Caco-2 (cell line): ENCODE measurements around the gene SEMA4A. TPM values are rescaled to one million over a fixed set of nuclear protein-coding genes. Genes with fewer than 3 reads are reported as not detected.
"Not testable (repeated sequence)": the region's sequence is repeated elsewhere in the genome, so short reads cannot be mapped to it uniquely, and the experiment has no call there.

Source experiments
- BruUV-seq: library from RNA; stranded (reverse); fragments of 400-500 nt; replicated peaks from 2 replicates; lab custom pipeline; 2021; lab: Mats Ljungman, UMichigan
- CTCF ChIA-PET: fragments of 300-600 bp; sonication (Branson Sonifier 250); formaldehyde crosslinking; loops from one replicate; lab custom pipeline; 2022; ENCODE audit warnings: antibody characterized with exemption; lab: Charles Lee
- POLR2A ChIA-PET: fragments of 300-600 bp; sonication (Branson Sonifier 250); formaldehyde crosslinking; loops from one replicate; lab custom pipeline; 2022; ENCODE audit warnings: antibody characterized with exemption; lab: Charles Lee
- DNase-seq, 2 experiments: peaks; one replicate each; pipeline versions ENCODE4 v3.0.0 to v3.0.0-alpha.2; 2020 to 2022
- H3K27me3 ChIP-seq: replicated peaks from 2 replicates; pipeline ENCODE4 v1.6.0; 2011; ENCODE audit warnings: low read length; ENCODE audit not compliant: control insufficient read depth, insufficient read depth
- H3K36me3 ChIP-seq: 2 replicates; pipeline ENCODE4 v1.5.1; 2011; ENCODE audit warnings: low read length; ENCODE audit not compliant: control insufficient read depth, insufficient read depth
- H3K4me1 ChIP-seq: fragments of 250-450 bp; sonication (Bioruptor Pico); 2 replicates; pipeline ENCODE4 v1.5.1; 2020; ENCODE audit warnings: mild to moderate bottlenecking
- H3K4me3 ChIP-seq: 2 replicates; pipeline ENCODE4 v1.5.1; 2011; ENCODE audit warnings: low read depth, mild to moderate bottlenecking, control low read depth, low read length
- H3K9me3 ChIP-seq: fragments of 250-450 bp; sonication (Bioruptor Pico); 2 replicates; pipeline ENCODE4 v1.5.1; 2020; ENCODE audit warnings: mild to moderate bottlenecking, moderate library complexity
- H3K27ac Mint-ChIP-seq: one replicate; pipeline ENCODE4 v1.8.0; 2022; ENCODE audit warnings: mixed read lengths; ENCODE audit not compliant: unreplicated experiment
- H3K27me3 Mint-ChIP-seq: one replicate; pipeline ENCODE4 v1.8.0; 2022; ENCODE audit warnings: mixed read lengths; ENCODE audit not compliant: insufficient read depth, unreplicated experiment
- H3K36me3 Mint-ChIP-seq: one replicate; pipeline ENCODE4 v1.8.0; 2022; ENCODE audit warnings: mild to moderate bottlenecking, mixed read lengths; ENCODE audit not compliant: insufficient read depth, unreplicated experiment
- H3K4me1 Mint-ChIP-seq: one replicate; pipeline ENCODE4 v1.8.0; 2022; ENCODE audit warnings: low read depth, mixed read lengths; ENCODE audit not compliant: unreplicated experiment
- H3K4me3 Mint-ChIP-seq: one replicate; pipeline ENCODE4 v1.8.0; 2022; ENCODE audit warnings: mild to moderate bottlenecking, moderate library complexity, mixed read lengths; ENCODE audit not compliant: unreplicated experiment
- H3K9me3 Mint-ChIP-seq: one replicate; pipeline ENCODE4 v1.8.0; 2022; ENCODE audit warnings: mixed read lengths; ENCODE audit not compliant: unreplicated experiment
- intact Hi-C: fragments of 100-400 bp; cut with micrococcal nuclease; formaldehyde crosslinking; loops from one replicate; pipeline ENCODE4 v1.10.0; 2022; ENCODE audit not compliant: unreplicated experiment
- total RNA-seq: library from RNA; stranded (reverse); gene quantifications from 2 replicates; pipeline ENCODE4 v1.2.3, GENCODE V29; 2022
- TF ChIP-seq, protein P1 (sequence below), 2 experiments: fragments of 200-600 bp in 1 of 2; IDR thresholded peaks; 1 replicate in 1 of 2; 2 replicates in 1 of 2; pipeline versions ENCODE4 v1.5.1 to v1.8.0; 2011 to 2022; ENCODE audit warnings: antibody characterized with exemption in 1 of 2, control low read depth in 1 of 2, inconsistent platforms in 1 of 2, low read depth in 1 of 2, low read length in 1 of 2, mild to moderate bottlenecking in 1 of 2, moderate library complexity in 1 of 2; ENCODE audit not compliant: insufficient read depth in 1 of 2, severe bottlenecking in 1 of 2, unreplicated experiment in 1 of 2

The SEMA4A gene
- total RNA-seq, 1 experiment from 2014 or later = 0.52 TPM

DNA sequence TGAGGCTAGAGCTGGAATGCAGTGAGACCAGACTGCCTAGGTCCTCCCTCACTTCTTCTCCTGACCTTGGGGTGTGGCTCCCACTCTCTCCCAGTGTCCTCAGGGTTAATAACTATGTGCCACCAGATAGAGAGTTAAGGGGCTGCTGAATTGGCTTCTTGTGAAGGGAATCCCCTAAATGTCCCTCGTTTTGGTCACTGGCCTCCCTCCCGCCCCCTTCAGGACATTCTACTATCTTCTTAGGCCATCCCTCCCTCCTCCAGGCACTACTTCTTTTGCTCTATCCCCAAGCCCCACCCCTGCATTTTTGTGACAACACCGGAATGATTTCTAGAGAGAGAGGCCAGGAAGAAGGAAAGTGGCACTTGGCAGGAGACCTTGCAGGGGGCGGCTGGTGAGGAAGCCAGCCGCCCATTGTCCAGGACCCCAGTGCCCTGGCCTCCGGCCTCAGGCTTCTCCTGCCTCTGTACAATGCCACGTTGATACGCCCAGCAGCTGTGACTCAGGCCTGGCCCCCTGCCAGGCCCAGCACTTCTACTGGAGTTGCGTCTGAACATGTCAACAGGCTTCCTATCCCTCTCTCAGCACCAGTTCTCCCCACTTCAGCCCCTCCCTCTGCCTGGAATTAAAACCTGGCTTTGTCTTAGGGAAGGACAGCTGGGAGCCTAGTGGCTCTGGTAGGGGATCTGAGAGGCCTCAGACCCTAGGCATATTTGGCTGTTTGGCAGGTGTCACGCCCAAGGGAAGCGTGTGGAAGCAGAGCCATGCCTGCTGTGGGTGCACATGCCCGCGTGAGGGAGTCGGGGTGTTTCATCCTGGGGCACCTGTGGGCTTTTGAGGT is 29.8 kb upstream of the SEMA4A start:
- Mint-ChIP-seq H3K27me3 (no peaks in the 10 kb centered on the region), H3K9me3 (no peaks in the 10 kb centered on the region), H3K4me1 (peaks cover 47% of the 10 kb centered on the region), H3K4me3 (peak overlapping the region; percentile 31), H3K36me3 (peaks cover 47% of the 10 kb centered on the region), H3K27ac (peak overlapping the region; percentile 92)
- POLR2A ChIA-PET = interaction anchor here (0.5 kb wide), 1 partner anchor 110 kb away, joined by 4 read pairs; no protein-coding TSS in a partner anchor
- Histone ChIP-seq H3K36me3 (peaks cover 4% of the 10 kb centered on the region), H3K27me3 (no peaks in the 10 kb centered on the region), H3K4me1 (peaks cover 82% of the 10 kb centered on the region), H3K4me3 (no peak overlapping the region), H3K9me3 (no peaks in the 10 kb centered on the region)
- TF ChIP-seq, protein P1, sequence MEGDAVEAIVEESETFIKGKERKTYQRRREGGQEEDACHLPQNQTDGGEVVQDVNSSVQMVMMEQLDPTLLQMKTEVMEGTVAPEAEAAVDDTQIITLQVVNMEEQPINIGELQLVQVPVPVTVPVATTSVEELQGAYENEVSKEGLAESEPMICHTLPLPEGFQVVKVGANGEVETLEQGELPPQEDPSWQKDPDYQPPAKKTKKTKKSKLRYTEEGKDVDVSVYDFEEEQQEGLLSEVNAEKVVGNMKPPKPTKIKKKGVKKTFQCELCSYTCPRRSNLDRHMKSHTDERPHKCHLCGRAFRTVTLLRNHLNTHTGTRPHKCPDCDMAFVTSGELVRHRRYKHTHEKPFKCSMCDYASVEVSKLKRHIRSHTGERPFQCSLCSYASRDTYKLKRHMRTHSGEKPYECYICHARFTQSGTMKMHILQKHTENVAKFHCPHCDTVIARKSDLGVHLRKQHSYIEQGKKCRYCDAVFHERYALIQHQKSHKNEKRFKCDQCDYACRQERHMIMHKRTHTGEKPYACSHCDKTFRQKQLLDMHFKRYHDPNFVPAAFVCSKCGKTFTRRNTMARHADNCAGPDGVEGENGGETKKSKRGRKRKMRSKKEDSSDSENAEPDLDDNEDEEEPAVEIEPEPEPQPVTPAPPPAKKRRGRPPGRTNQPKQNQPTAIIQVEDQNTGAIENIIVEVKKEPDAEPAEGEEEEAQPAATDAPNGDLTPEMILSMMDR (IDR thresholded peaks at IDR 0.05; ENCODE audit: insufficient read depth in 1 of 2, low read depth in 1 of 2, low read length in 1 of 2, severe bottlenecking in 1 of 2, unreplicated experiment in 1 of 2) = peak in 1 of 2 experiments; percentile 17
- BruUV-seq = no TSS peak
- intact Hi-C loops = loop anchor here (1.0 kb wide), 1 partner anchor 9 kb away; the partner anchor contains the start of gene LMNA
- peak; percentile 73 to 75 for DNase-seq
- CTCF ChIA-PET = interaction anchor here (0.6 to 1.9 kb wide), 5 partner anchors 9 to 186 kb away, joined by 3 to 31 read pairs (median 4); partner anchors contain the start of genes LMNA and PMF1

DNA sequence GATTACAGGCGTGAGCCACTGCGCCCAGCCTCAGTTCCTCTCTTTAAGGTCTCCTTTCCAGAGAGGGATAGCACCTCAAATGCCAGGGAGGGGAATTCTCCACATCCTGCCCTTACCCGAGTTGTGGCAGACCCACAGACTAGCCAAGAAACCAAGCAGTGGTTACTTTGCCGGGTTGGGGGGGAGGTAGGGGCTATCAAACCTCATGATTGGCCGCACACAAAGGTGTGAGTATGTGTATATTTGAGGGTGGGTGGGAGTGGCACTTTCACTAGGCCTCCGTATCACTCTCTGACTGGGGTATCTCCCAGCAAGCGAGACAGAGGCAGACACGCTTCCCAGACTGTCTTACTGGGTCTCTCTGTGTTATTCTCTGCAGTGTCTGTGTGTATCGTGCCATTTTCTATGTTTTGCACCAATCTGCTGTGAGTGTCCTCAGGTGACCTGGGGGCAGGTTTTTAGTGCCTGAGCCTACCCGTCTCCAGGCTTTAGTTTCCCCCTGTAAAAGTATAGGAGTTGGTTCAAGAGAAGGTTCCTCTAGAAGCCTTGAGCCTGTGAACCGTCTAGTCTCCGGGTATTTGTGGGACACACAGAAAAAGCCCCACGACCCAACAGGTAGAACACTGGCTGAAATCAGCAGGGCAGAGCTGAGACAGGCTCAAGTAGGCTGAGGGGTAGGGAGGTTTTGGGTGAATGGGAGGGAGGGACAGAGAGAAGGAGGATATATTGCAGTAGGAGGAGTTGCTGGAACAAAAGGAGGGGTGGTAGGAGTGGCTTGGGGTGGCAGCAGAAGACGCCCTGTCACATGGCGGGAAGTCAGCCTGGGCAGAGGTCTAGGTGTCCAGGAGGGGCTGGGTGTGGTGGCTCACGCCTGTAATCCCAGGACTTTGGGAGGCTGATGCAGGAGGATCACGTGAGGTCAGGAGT is 28.6 kb upstream of the SEMA4A start:
- peaks cover 47% of the 10 kb centered on the region for H3K36me3 Mint-ChIP-seq
- no TSS peak for BruUV-seq
- intact Hi-C loops = no loop called here
- no peak for DNase-seq
- peaks cover 3% of the 10 kb centered on the region for H3K36me3 ChIP-seq
- no peak overlapping the region for H3K4me3 Mint-ChIP-seq
- peak overlapping the region; percentile 92 for H3K27ac Mint-ChIP-seq
- H3K4me3 ChIP-seq = no peak overlapping the region
- H3K4me1 Mint-ChIP-seq = peaks cover 57% of the 10 kb centered on the region
- H3K9me3 Mint-ChIP-seq = no peaks in the 10 kb centered on the region
- H3K4me1 ChIP-seq = peaks cover 82% of the 10 kb centered on the region
- H3K27me3 Mint-ChIP-seq = no peaks in the 10 kb centered on the region
- ChIA-PET CTCF (no interaction called here), POLR2A (no interaction called here)
- no peaks in the 10 kb centered on the region for H3K9me3 ChIP-seq
- H3K27me3 ChIP-seq = no peaks in the 10 kb centered on the region
- TF ChIP-seq, protein P1 (IDR thresholded peaks at IDR 0.05; ENCODE audit: insufficient read depth in 1 of 2, low read depth in 1 of 2, low read length in 1 of 2, severe bottlenecking in 1 of 2, unreplicated experiment in 1 of 2) = no peak

DNA sequence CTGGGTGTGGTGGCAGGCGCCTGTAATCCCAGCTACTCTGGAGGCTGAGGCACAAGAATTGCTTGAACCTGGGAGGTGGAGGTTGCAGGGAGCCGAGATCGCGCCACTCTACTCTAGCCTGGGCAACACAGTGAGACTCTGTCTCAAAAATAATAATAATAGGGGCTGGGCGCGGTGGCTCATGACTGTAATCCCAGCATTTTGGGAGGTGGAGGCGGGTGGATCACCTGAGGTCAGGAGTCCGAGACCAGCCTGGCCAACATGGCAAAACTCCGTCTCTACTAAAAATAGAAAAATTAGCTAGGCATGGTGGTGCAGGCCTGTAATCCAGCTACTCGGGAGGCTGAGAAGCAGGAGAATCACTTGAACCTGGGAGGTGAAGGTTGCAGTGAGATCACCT is 27.8 kb upstream of the SEMA4A start:
- H3K27me3 Mint-ChIP-seq, CTCF ChIA-PET, H3K27me3 ChIP-seq, POLR2A ChIA-PET, H3K9me3 Mint-ChIP-seq, DNase-seq, BruUV-seq, H3K4me3 Mint-ChIP-seq, H3K9me3 ChIP-seq, H3K4me3 ChIP-seq, H3K36me3 ChIP-seq, intact Hi-C loops: not testable (repeated sequence)
- peaks cover 80% of the 10 kb centered on the region for H3K4me1 ChIP-seq
- Mint-ChIP-seq H3K4me1 (peaks cover 62% of the 10 kb centered on the region), H3K27ac (peak overlapping the region; percentile 92), H3K36me3 (peaks cover 47% of the 10 kb centered on the region)
